Calu3 (cell line): Measurements from ENCODE around the gene NUB1. TPM values are rescaled to one million over a fixed set of nuclear protein-coding genes. Genes with fewer than 3 reads are reported as not detected.
A peak's percentile ranks its signal among the peaks of the same experiment; 100 is the strongest.

Experiments used
- BruUV-seq: library from RNA; stranded (reverse); fragments of 400-500 nt; replicated peaks from 2 replicates; lab custom pipeline; 2021; lab: Mats Ljungman, UMichigan
- CTCF ChIA-PET: fragments of 300-600 bp; sonication (Branson Sonifier 250); formaldehyde crosslinking; loops from one replicate; lab custom pipeline; 2022; ENCODE audit warnings: antibody characterized with exemption; lab: Charles Lee
- DNase-seq: peaks from one replicate; pipeline ENCODE4 v3.0.0; 2022
- H3K27ac Mint-ChIP-seq: one replicate; pipeline ENCODE4 v1.8.0; 2022; ENCODE audit warnings: mixed read lengths; ENCODE audit not compliant: unreplicated experiment
- H3K27me3 Mint-ChIP-seq: one replicate; pipeline ENCODE4 v1.8.0; 2022; ENCODE audit warnings: mixed read lengths; ENCODE audit not compliant: unreplicated experiment
- H3K36me3 Mint-ChIP-seq: one replicate; pipeline ENCODE4 v1.8.0; 2022; ENCODE audit warnings: mild to moderate bottlenecking, moderate library complexity, mixed read lengths; ENCODE audit not compliant: insufficient read depth, unreplicated experiment
- H3K4me1 Mint-ChIP-seq: one replicate; pipeline ENCODE4 v1.8.0; 2022; ENCODE audit warnings: mild to moderate bottlenecking, low read depth, mixed read lengths; ENCODE audit not compliant: unreplicated experiment
- H3K4me3 Mint-ChIP-seq: one replicate; pipeline ENCODE4 v1.8.0; 2022; ENCODE audit warnings: mild to moderate bottlenecking, low read depth, moderate library complexity, mixed read lengths; ENCODE audit not compliant: unreplicated experiment
- H3K9me3 Mint-ChIP-seq: one replicate; pipeline ENCODE4 v1.8.0; 2022; ENCODE audit warnings: low read depth, mixed read lengths; ENCODE audit not compliant: unreplicated experiment
- CTCF ChIP-seq: fragments of 200-600 bp; IDR thresholded peaks from one replicate; pipeline ENCODE4 v1.8.0; 2022; ENCODE audit warnings: antibody characterized with exemption; ENCODE audit not compliant: unreplicated experiment
- intact Hi-C: fragments of 100-400 bp; cut with micrococcal nuclease; formaldehyde crosslinking; loops from one replicate; pipeline ENCODE4 v1.10.0; 2022; ENCODE audit not compliant: unreplicated experiment
- total RNA-seq: library from RNA; stranded (reverse); gene quantifications from 2 replicates; pipeline ENCODE4 v1.2.3, GENCODE V29; 2022

Gene NUB1
- total RNA-seq, 1 experiment from 2014 or later: 56.2 TPM

DNA sequence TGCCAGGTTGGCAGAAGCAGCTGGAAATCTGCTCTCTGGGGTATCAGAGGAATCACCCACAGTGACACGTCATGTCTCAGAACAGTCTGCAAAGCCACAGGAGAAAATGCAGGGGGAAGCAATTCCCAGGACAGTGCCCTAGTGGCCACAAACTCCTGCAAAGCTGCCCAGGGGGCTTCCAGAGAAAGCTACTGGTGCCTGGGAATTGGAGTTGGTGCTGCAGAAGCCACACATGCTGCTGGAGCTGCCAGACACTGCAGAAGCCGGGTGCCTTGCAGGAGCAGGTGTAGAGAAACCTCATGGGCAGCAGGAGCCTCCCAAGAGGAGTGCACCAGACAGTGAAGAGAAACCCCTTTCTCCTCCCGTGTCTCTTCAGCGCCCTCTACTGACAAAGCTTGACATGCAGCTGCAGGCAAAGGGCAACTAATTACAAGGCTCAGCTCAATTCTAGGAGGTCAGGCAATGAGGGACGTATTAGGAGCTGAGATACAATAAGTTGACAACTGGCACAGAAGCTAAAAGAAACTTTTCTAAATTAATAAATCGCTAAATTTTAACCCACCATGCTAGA, 30.2 kb upstream of the NUB1 start:
- Mint-ChIP-seq H3K27ac (no peak overlapping the region), H3K4me1 (no peaks in the 10 kb centered on the region), H3K9me3 (no peaks in the 10 kb centered on the region), H3K36me3 (no peaks in the 10 kb centered on the region), H3K27me3 (peaks cover 20% of the 10 kb centered on the region), H3K4me3 (no peak overlapping the region)
- CTCF ChIA-PET: no interaction called here
- peak; percentile 45 for DNase-seq
- no TSS peak for BruUV-seq
- intact Hi-C loops: loop anchor here (2.0 kb wide), 1 partner anchor 137 kb away; no protein-coding TSS in a partner anchor
- no peak for TF ChIP-seq CTCF

GRCh38 chr7:151312356-151312755, 29.3 kb upstream of the NUB1 start:
- CTCF ChIA-PET: no interaction called here
- no TSS peak for BruUV-seq
- TF ChIP-seq CTCF: no peak
- H3K36me3 Mint-ChIP-seq: no peaks in the 10 kb centered on the region
- intact Hi-C loops: no loop called here
- H3K4me1 Mint-ChIP-seq: no peaks in the 10 kb centered on the region
- H3K9me3 Mint-ChIP-seq: no peaks in the 10 kb centered on the region
- H3K4me3 Mint-ChIP-seq: no peak overlapping the region
- no peak overlapping the region for H3K27ac Mint-ChIP-seq
- DNase-seq: no peak
- peaks cover 10% of the 10 kb centered on the region for H3K27me3 Mint-ChIP-seq

DNA sequence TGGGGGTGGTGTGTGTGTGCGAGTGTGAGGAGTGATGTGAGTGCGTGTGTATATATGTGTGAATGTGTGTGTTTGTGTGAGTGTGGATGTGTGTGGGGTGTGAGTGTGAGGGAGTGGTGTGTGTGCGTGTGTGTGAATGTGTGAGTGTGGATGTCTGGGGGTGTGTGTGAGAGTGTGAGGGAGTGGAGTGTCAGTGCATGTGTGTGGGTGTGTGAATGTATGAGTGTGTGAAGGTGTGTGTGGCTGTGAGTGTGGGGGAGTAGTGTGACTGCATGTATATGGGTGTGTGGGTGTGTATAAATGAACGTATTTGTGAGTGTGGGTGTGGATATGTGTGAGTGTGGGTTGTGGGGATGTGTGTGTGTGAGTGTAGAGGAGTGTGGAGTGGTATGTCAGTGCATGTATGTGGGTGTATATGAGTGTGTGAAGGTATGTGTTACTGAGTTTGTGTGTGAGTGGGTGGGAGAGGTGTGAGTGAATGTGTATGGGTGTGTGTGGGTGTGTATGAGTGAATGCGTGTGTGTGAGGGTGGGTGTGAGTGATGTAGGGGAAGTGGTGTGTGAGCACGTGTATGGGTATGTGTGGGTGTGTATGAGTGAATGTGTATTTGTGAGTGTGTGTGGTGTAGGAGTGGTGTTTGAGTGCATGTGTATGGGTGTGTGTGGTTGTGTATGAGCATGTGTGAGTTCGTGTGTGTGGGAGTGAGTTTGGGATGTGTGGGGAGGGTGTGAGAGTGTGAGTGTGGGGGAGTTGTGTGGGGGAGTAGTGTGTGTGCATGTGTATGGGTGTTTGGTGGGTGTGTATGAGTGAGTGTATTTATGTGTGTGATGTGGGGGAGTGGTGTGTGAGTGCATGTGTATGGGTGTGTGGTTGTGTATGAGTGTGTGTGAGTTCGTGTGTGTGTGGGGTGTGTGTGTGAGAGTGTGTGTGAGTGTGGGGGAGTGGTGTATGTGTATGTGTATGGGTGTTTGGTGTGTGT, 28.5 kb upstream of the NUB1 start:
- no peak for DNase-seq
- Mint-ChIP-seq H3K4me1 (no peaks in the 10 kb centered on the region), H3K36me3 (no peaks in the 10 kb centered on the region), H3K27ac (no peak overlapping the region), H3K9me3 (peaks cover 3% of the 10 kb centered on the region), H3K4me3 (no peak overlapping the region), H3K27me3 (peaks cover 4% of the 10 kb centered on the region)
- TF ChIP-seq CTCF: no peak
- CTCF ChIA-PET: no interaction called here
- intact Hi-C loops: no loop called here
- no TSS peak for BruUV-seq

GRCh38 chr7:151313857-151314256, 27.8 kb upstream of the NUB1 start:
- H3K4me1 Mint-ChIP-seq: no peaks in the 10 kb centered on the region
- BruUV-seq: no TSS peak
- peaks cover 9% of the 10 kb centered on the region for H3K27me3 Mint-ChIP-seq
- no peaks in the 10 kb centered on the region for H3K36me3 Mint-ChIP-seq
- H3K27ac Mint-ChIP-seq: no peak overlapping the region
- intact Hi-C loops: no loop called here
- peaks cover 7% of the 10 kb centered on the region for H3K9me3 Mint-ChIP-seq
- no peak overlapping the region for H3K4me3 Mint-ChIP-seq
- DNase-seq: peak; percentile 16
- CTCF ChIA-PET: no interaction called here
- no peak for TF ChIP-seq CTCF
